ENCODE results near the gene FLVCR1.
"Not testable (repeated sequence)": the region's sequence is repeated elsewhere in the genome, so short reads cannot be mapped to it uniquely, and the experiment has no call there.

FLVCR1 gene

GRCh38 chr1:212860713-212861581, 2.9 kb downstream of the FLVCR1 start:
- peak; percentile 57 for DNase-seq (ENCODE audit: low read depth, low spot score)

DNA sequence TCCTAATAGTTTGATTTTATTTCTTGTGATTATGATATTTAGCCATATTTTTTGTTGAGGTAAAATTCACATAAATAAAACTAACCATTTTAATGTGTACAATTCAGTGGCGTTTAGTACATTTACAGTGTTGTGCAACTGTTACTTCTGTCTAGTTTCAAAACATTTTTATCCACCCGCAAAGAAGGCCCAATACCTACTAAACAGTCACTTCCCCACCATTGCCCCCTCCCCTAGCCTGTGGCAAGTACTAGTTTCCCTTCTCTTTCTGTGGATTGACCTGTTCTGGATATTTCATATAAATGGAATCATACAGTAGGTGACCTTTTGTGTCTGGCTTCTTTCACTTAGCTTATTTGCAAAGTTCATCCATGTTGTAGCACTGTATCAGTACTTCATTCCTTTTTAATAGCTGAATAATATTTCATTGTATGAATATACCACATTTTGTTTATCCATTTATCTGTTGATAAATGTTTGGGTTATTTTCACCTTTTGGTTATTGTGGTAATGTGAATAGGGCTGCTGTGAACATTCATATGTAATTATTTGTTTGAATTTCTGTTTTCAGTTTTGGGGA, 4.1 kb downstream of the FLVCR1 start:
- no peak for DNase-seq (ENCODE audit: low read depth, low spot score)

GRCh38 chr1:212863345-212863744, 5.3 kb downstream of the FLVCR1 start:
- not testable (repeated sequence) for DNase-seq (ENCODE audit: low read depth, low spot score)

DNA sequence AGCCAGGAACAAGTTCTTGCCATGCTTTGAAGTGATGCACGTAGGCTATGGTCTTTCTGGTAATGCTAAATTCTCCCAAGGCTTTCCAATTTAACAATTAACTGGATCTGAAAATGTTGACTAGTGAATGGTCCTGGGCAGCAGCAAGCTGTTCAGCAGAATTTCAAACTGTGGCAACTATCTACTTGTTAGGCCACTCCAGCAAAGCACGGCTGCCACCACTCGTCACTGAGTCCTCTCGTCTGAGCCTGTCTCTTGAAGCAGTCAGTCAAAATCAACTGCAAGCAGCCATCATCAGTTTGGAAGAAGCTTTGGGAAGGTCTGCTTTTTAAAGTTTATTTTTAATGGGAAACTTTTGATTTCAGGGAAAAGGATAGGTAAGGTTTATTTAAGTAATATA, 6.1 kb downstream of the FLVCR1 start:
- DNase-seq (ENCODE audit: low read depth, low spot score) = no peak

- DNase-seq (ENCODE audit: low read depth, low spot score) = no peak
These were observed 9.1 kb downstream of the FLVCR1 start for GRCh38 chr1:212867192-212867591.

- DNase-seq (ENCODE audit: low read depth, low spot score) = no peak
These were observed 13.9 kb downstream of the FLVCR1 start for GRCh38 chr1:212871976-212872375.

GRCh38 chr1:212873518-212873917, 15.4 kb downstream of the FLVCR1 start:
- no peak for DNase-seq (ENCODE audit: low read depth, low spot score)

GRCh38 chr1:212878418-212878817, 20.3 kb downstream of the FLVCR1 start:
- DNase-seq (ENCODE audit: low read depth, low spot score) = no peak

GRCh38 chr1:212879947-212880690, 22.0 kb downstream of the FLVCR1 start:
- DNase-seq (ENCODE audit: low read depth, low spot score) = no peak

DNA sequence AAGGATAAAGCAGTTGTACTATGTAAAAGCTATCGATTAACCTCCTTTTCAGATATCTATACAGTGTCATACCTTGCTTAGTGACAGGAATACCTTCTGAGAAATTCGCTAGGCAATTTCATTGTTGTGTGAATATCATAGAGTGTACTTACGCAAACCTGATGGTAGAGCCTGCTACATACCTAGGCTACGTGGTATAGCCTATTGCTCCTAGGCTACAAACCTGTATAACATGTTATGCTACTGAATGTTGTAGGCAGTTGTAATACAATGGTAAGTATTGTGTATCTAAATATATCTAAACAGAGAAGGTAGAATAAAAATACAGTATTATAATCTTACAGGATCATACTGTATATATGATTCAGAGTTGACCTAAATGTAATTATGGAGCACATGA, 26.5 kb downstream of the FLVCR1 start:
- DNase-seq (ENCODE audit: low read depth, low spot score) = no peak

- DNase-seq (ENCODE audit: low read depth, low spot score) = no peak
These were observed 34.0 kb downstream of the FLVCR1 start for GRCh38 chr1:212892108-212892507.

DNA sequence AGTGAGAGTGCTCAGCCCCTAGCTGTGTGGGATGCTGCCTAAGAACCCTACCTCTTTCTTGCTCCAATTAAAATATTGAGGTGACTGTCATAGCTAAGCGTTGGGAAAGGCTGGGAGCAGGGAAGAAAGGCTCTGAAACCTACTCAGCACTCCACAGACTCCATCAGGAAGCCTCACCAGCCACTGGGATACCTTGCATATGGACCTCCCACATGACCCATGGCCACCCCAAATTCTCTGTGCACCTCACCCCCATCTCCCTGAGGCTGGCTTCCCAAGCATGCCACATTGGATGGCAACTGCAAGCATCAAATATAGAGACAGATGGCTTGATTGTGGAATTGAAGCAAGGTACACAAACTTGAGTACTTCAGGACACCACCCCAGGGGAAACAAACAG, 41.8 kb downstream of the FLVCR1 start:
- no peak for DNase-seq (ENCODE audit: low read depth, low spot score)

DNA sequence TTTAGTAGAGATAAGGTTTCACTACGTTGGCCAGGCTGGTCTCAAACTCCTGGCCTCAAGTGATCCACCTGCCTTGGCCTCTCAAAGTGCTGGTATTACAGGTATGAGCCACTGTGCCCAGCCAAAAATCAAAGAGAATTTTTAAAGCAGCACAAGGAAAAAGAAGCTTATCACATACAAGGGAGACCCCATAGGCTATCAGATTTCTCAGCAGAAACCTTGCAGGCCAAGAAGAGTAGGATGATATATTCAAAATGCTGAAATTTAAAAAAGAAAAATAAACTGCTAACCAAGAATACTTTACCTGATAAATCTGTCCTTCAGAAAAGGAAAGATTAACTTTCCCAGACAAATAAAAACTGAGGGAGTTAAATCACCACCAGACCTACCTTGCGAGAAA, 43.2 kb downstream of the FLVCR1 start:
- no peak for DNase-seq (ENCODE audit: low read depth, low spot score)

DNA sequence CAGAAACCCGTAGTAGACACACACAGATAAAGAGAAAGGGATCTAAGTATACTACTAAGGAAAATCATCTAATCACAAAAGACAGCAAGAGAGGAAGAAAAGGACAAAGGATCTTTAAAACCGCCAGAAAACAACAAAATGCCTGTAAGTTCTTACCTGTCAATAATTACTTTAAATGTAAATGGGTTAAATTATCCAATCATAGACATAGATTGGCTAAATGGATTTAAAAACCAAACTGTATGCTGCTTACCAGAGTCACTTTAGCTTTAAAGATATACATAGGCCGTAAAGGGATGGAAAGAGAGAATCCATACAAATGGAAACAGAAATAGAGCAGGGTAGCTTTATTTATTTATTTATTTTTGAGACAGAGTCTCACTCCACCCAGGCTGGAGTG, 44.0 kb downstream of the FLVCR1 start:
- DNase-seq (ENCODE audit: low read depth, low spot score) = no peak

- no peak for DNase-seq (ENCODE audit: low read depth, low spot score)
These were observed 45.6 kb downstream of the FLVCR1 start for GRCh38 chr1:212903664-212904063.

GRCh38 chr1:212908071-212908470, 50.0 kb downstream of the FLVCR1 start:
- not testable (repeated sequence) for DNase-seq (ENCODE audit: low read depth, low spot score)

- no peak for DNase-seq (ENCODE audit: low read depth, low spot score)
These were observed 50.9 kb downstream of the FLVCR1 start for GRCh38 chr1:212908971-212909370.

GRCh38 chr1:212909652-212910063, 51.6 kb downstream of the FLVCR1 start:
- peak; percentile 57 for DNase-seq (ENCODE audit: low read depth, low spot score)

- DNase-seq (ENCODE audit: low read depth, low spot score) = not testable (repeated sequence)
These were observed 52.1 kb downstream of the FLVCR1 start for GRCh38 chr1:212910213-212910612.

- DNase-seq (ENCODE audit: low read depth, low spot score) = not testable (repeated sequence)
These were observed 55.6 kb downstream of the FLVCR1 start for GRCh38 chr1:212913638-212914037.

- not testable (repeated sequence) for DNase-seq (ENCODE audit: low read depth, low spot score)
These were observed 56.0 kb downstream of the FLVCR1 start for GRCh38 chr1:212914110-212914509.

DNA sequence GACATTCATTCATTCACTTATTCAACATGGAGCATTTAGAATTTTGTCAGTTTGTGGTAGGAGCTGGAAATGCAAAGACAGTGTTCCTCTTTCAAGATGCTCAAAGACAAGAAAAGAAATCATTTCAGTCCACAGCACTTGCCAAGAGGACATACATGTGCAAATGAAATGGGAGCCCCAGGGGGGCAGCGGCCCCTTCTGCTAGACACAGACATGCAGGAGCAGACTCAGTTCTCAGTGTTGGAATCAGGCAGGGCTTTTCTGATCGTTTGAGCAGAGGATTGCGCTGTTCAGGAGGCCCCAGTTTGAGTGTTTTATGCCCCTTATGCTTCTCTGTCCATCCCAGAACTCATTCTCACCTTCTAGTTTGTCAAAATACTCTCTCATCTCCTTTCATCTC, 56.7 kb downstream of the FLVCR1 start:
- peak; percentile 52 for DNase-seq (ENCODE audit: low read depth, low spot score)
